ENCODE data around the gene MRC2.
"Not testable (repeated sequence)": the region's sequence is repeated elsewhere in the genome, so short reads cannot be mapped to it uniquely, and the experiment has no call there.

The MRC2 gene

GRCh38 chr17:62696256-62696655 is 68.8 kb downstream of the MRC2 start:
- no peaks in the 10 kb centered on the region for H3F3A ChIP-seq (ENCODE audit: low read depth)
- no peak overlapping the region for H3K4me3 ChIP-seq (ENCODE audit: low read length, poor library complexity, severe bottlenecking)
- H3K36me3 ChIP-seq (ENCODE audit: insufficient read depth, low read length): no peaks in the 10 kb centered on the region
- H4K20me1 ChIP-seq (ENCODE audit: insufficient read depth, low read length, poor library complexity, severe bottlenecking): no peaks in the 10 kb centered on the region
- H3K9me3 ChIP-seq (ENCODE audit: insufficient read depth, low read depth, low read length): no peaks in the 10 kb centered on the region
- no peaks in the 10 kb centered on the region for H3K9me2 ChIP-seq (replicated peaks; ENCODE audit: low read depth, low read length)
- no peaks in the 10 kb centered on the region for H3K27me3 ChIP-seq (ENCODE audit: insufficient read depth, low read length, poor library complexity, severe bottlenecking)
- no peaks in the 10 kb centered on the region for H3K79me2 ChIP-seq (ENCODE audit: insufficient read depth, low read length)
- no peaks in the 10 kb centered on the region for H3K4me1 ChIP-seq (ENCODE audit: insufficient read depth, low read length, poor library complexity, severe bottlenecking)
- no peak overlapping the region for H3K9ac ChIP-seq (ENCODE audit: low read depth, low read length, poor library complexity, severe bottlenecking)
- no peak for TF ChIP-seq CTCF (conservative IDR thresholded peaks at IDR 0.05; ENCODE audit: low read length)
- no peak for TF ChIP-seq EZH2phosphoT487 (IDR thresholded peaks at IDR 0.05; ENCODE audit: borderline replicate concordance)
- H2AFZ ChIP-seq (ENCODE audit: low read length): no peak overlapping the region
- H3K4me2 ChIP-seq (ENCODE audit: low read depth, low read length, poor library complexity, severe bottlenecking): no peak overlapping the region

- Histone ChIP-seq H3K79me2 (ENCODE audit: insufficient read depth, low read length) (no peaks in the 10 kb centered on the region), H3K9me2 (replicated peaks; ENCODE audit: low read depth, low read length) (no peaks in the 10 kb centered on the region), H3K36me3 (ENCODE audit: insufficient read depth, low read length) (no peaks in the 10 kb centered on the region), H3K9ac (ENCODE audit: low read depth, low read length, poor library complexity, severe bottlenecking) (no peak overlapping the region), H3K27me3 (ENCODE audit: insufficient read depth, low read length, poor library complexity, severe bottlenecking) (no peaks in the 10 kb centered on the region), H3K4me2 (ENCODE audit: low read depth, low read length, poor library complexity, severe bottlenecking) (no peak overlapping the region), H3K4me3 (ENCODE audit: low read length, poor library complexity, severe bottlenecking) (no peak overlapping the region), H3K4me1 (ENCODE audit: insufficient read depth, low read length, poor library complexity, severe bottlenecking) (no peaks in the 10 kb centered on the region), H3K9me3 (ENCODE audit: insufficient read depth, low read depth, low read length) (no peaks in the 10 kb centered on the region), H3F3A (ENCODE audit: low read depth) (no peaks in the 10 kb centered on the region), H2AFZ (ENCODE audit: low read length) (no peak overlapping the region), H4K20me1 (ENCODE audit: insufficient read depth, low read length, poor library complexity, severe bottlenecking) (no peaks in the 10 kb centered on the region)
- TF ChIP-seq CTCF (conservative IDR thresholded peaks at IDR 0.05; ENCODE audit: low read length): no peak
- TF ChIP-seq EZH2phosphoT487 (IDR thresholded peaks at IDR 0.05; ENCODE audit: borderline replicate concordance): no peak
Observed at GRCh38 chr17:62696726-62697490, 69.4 kb downstream of the MRC2 start.

GRCh38 chr17:62698459-62698858 is 71.0 kb downstream of the MRC2 start:
- not testable (repeated sequence) for H3K9ac ChIP-seq (ENCODE audit: low read depth, low read length, poor library complexity, severe bottlenecking); H3K4me1 ChIP-seq (ENCODE audit: insufficient read depth, low read length, poor library complexity, severe bottlenecking); H2AFZ ChIP-seq (ENCODE audit: low read length); H3K4me2 ChIP-seq (ENCODE audit: low read depth, low read length, poor library complexity, severe bottlenecking); H3K36me3 ChIP-seq (ENCODE audit: insufficient read depth, low read length); H3F3A ChIP-seq (ENCODE audit: low read depth); H3K4me3 ChIP-seq (ENCODE audit: low read length, poor library complexity, severe bottlenecking); H3K9me2 ChIP-seq (replicated peaks; ENCODE audit: low read depth, low read length); H4K20me1 ChIP-seq (ENCODE audit: insufficient read depth, low read length, poor library complexity, severe bottlenecking); H3K9me3 ChIP-seq (ENCODE audit: insufficient read depth, low read depth, low read length); H3K27me3 ChIP-seq (ENCODE audit: insufficient read depth, low read length, poor library complexity, severe bottlenecking); H3K79me2 ChIP-seq (ENCODE audit: insufficient read depth, low read length)

Measured in Loucy (cell line).